OCI-LY3 (cell line): Measurements from ENCODE around the gene FRMPD4.

Experiments
- H2AFZ ChIP-seq: fragments of 200-600, 300-600 bp; shearing (Covaris generic); 2 replicates; pipeline ENCODE4 v1.6.0; 2014; ENCODE audit warnings: antibody characterized with exemption, low read depth, low read length
- H3K27ac ChIP-seq: fragments of 200-600, 300-600 bp; sonication (generic); 2 replicates; pipeline ENCODE4 v1.5.1; 2014; ENCODE audit warnings: mild to moderate bottlenecking, low read length, moderate library complexity, mixed read lengths
- H3K27me3 ChIP-seq: fragments of 200-600, 300-600 bp; sonication (generic); 2 replicates; pipeline ENCODE4 v1.6.1; 2014; ENCODE audit warnings: low read depth, low read length, mixed read lengths
- H3K36me3 ChIP-seq: fragments of 200-600, 300-600 bp; sonication (generic); replicated peaks from 2 replicates; pipeline ENCODE3; 2014; ENCODE audit warnings: low read depth, low read length, mixed read lengths
- H3K4me1 ChIP-seq: fragments of 300-600, 200-600 bp; sonication (generic); 2 replicates; pipeline ENCODE4 v1.6.1; 2014; ENCODE audit warnings: low read length, mixed read lengths
- H3K4me2 ChIP-seq: fragments of 200-600, 300-600 bp; sonication (generic); 2 replicates; pipeline ENCODE4 v1.6.1; 2014; ENCODE audit warnings: low read length, mixed read lengths
- H3K4me3 ChIP-seq: fragments of 300-600, 200-600 bp; sonication (generic); 2 replicates; pipeline ENCODE4 v1.5.1; 2014; ENCODE audit warnings: antibody characterized with exemption, mild to moderate bottlenecking, low read length, moderate library complexity
- H3K79me2 ChIP-seq: fragments of 300-600, 200-600 bp; shearing (Covaris generic); 2 replicates; pipeline ENCODE4 v1.6.1; 2014; ENCODE audit warnings: mild to moderate bottlenecking, low read length, mixed read lengths
- H3K9ac ChIP-seq: fragments of 300-600, 200-600 bp; shearing (Covaris generic); 2 replicates; pipeline ENCODE4 v1.6.0; 2014; ENCODE audit warnings: mild to moderate bottlenecking, low read length, moderate library complexity
- H3K9me3 ChIP-seq: fragments of 200-600, 300-600 bp; shearing (Covaris generic); 2 replicates; pipeline ENCODE4 v1.6.1; 2014; ENCODE audit warnings: low read length, mixed read lengths; ENCODE audit not compliant: insufficient read depth
- H4K20me1 ChIP-seq: fragments of 200-600, 300-600 bp; sonication (generic); 2 replicates; pipeline ENCODE4 v1.6.1; 2016; ENCODE audit warnings: low read length, mixed read lengths; ENCODE audit not compliant: insufficient read depth
- CTCF ChIP-seq: fragments of 200-600, 300-600 bp; sonication (generic); IDR thresholded peaks from 2 replicates; pipeline ENCODE4 v1.5.1; 2014; ENCODE audit warnings: antibody characterized with exemption, low read length, low read depth
- EZH2phosphoT487 ChIP-seq: fragments of 200-600 bp; shearing (Covaris generic); IDR thresholded peaks from 2 replicates; pipeline ENCODE4 v1.6.1; 2018; ENCODE audit warnings: antibody characterized with exemption, mixed run types, low read depth

FRMPD4 gene

DNA sequence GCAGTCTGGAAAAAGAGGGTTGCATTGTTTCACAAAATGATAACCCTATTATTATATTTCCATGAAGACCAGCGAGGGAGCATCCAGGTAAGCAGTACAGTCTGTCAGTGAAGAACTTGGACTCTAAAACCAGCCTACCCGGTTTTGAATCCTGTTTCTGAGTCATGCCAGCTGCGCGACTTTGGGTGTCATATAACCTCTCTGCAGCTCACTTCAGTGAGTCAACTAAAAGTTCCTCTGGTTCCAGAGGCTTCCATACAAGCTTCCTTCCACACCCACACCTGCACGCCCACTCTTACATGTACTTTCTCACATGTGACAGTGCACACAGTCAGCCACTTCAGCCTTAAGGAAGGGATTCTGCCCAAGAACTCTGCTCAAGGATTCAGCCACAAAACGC is 603.1 kb downstream of the FRMPD4 start:
- Histone ChIP-seq H3K79me2 (no peaks in the 10 kb centered on the region), H3K4me2 (no peak overlapping the region), H2AFZ (no peak overlapping the region), H3K27ac (no peak overlapping the region), H4K20me1 (no peaks in the 10 kb centered on the region), H3K4me1 (no peaks in the 10 kb centered on the region), H3K27me3 (no peaks in the 10 kb centered on the region), H3K4me3 (no peak overlapping the region), H3K9me3 (no peaks in the 10 kb centered on the region), H3K36me3 (no peaks in the 10 kb centered on the region), H3K9ac (no peak overlapping the region)
- TF ChIP-seq CTCF, result no peak
- TF ChIP-seq EZH2phosphoT487, result no peak

- H3K27me3 ChIP-seq, result no peaks in the 10 kb centered on the region
These were observed 609.2 kb downstream of the FRMPD4 start for GRCh38 chrX:12747433-12747832.

DNA sequence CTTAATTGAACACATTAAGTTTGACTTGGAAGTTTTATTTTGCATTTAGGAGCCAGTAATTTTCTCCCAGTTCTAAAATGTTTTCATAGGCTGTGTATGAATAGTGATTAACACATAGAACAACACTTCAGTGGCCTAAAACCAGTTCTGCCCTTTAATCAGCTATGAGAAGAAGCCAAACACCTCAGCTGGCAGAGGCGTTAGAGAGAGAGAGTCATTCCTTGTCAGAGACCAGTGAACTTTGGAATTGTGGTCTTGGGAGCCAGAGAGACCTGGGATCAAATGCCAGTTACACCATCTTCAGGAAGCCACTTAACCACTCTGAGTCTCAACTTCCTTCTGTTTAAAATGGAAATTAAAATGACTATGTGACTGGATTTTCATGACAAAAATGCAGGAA is 613.6 kb downstream of the FRMPD4 start:
- no peaks in the 10 kb centered on the region for H4K20me1 ChIP-seq
- H3K4me1 ChIP-seq, result no peaks in the 10 kb centered on the region
- H3K4me2 ChIP-seq, result no peak overlapping the region
- no peaks in the 10 kb centered on the region for H3K27me3 ChIP-seq
- no peaks in the 10 kb centered on the region for H3K36me3 ChIP-seq
- H3K27ac ChIP-seq, result no peak overlapping the region
- H3K79me2 ChIP-seq, result no peaks in the 10 kb centered on the region
- H2AFZ ChIP-seq, result no peak overlapping the region
- TF ChIP-seq CTCF (no peak), EZH2phosphoT487 (no peak)
- H3K9ac ChIP-seq, result no peak overlapping the region
- H3K4me3 ChIP-seq, result no peak overlapping the region
- H3K9me3 ChIP-seq, result 0 out of 2 replicates have a peak, but pooled peaks cover 3% of the 10 kb centered on the region

More at GRCh38 chrX:12747433-12747832, 609.2 kb downstream of the FRMPD4 start:
- Histone ChIP-seq H3K4me1 (no peaks in the 10 kb centered on the region), H3K79me2 (no peaks in the 10 kb centered on the region), H3K4me2 (no peak overlapping the region), H3K9me3 (0 out of 2 replicates have a peak, but pooled peaks cover 3% of the 10 kb centered on the region), H3K27ac (no peak overlapping the region), H4K20me1 (no peaks in the 10 kb centered on the region), H3K4me3 (no peak overlapping the region), H3K36me3 (no peaks in the 10 kb centered on the region), H2AFZ (no peak overlapping the region), H3K9ac (no peak overlapping the region)
- TF ChIP-seq EZH2phosphoT487, result no peak
- TF ChIP-seq CTCF, result no peak

DNA sequence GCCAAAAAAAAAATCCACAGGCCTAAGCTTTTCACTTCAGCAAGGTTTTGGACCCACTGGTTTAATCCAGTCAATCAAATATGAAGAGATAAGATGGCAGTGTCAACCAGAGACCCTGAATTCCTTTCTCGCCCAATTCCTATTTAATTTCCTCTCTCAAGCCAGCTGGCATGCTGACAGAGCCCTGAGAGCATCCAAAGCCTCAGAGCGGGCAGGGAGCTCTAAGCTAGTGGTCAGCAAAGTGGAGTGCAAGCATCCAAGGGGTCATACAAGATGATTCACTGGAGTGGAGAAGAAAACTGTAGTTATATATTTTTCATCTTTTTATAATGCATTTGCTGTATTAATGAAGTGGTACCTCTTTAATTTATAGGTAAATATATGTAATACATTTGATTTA is 615.1 kb downstream of the FRMPD4 start:
- Histone ChIP-seq H3K36me3 (no peaks in the 10 kb centered on the region), H2AFZ (no peak overlapping the region), H3K4me3 (no peak overlapping the region), H3K27me3 (no peaks in the 10 kb centered on the region), H3K4me2 (no peak overlapping the region), H3K4me1 (no peaks in the 10 kb centered on the region), H3K9ac (no peak overlapping the region), H3K79me2 (no peaks in the 10 kb centered on the region), H4K20me1 (no peaks in the 10 kb centered on the region), H3K9me3 (0 out of 2 replicates have a peak, but pooled peaks cover 3% of the 10 kb centered on the region), H3K27ac (no peak overlapping the region)
- TF ChIP-seq EZH2phosphoT487 (no peak), CTCF (no peak)
